GM18520 (cell line): Measurements from ENCODE around the gene TAGLN.

Source experiments
- ATAC-seq: cut with Tn5 transposase; IDR thresholded peaks from one replicate; pipeline ENCODE4 v1.9.1; 2021; ENCODE audit not compliant: unreplicated experiment

The TAGLN gene

GRCh38 chr11:117212697-117213355 lies 13.7 kb downstream of the TAGLN start:
- ATAC-seq = no peak

- ATAC-seq = no peak
These were observed 15.4 kb downstream of the TAGLN start for GRCh38 chr11:117214404-117215110.

GRCh38 chr11:117217141-117218084 lies 18.2 kb downstream of the TAGLN start:
- no peak for ATAC-seq

- no peak for ATAC-seq
These were observed 19.2 kb downstream of the TAGLN start for GRCh38 chr11:117218133-117218915.

GRCh38 chr11:117219001-117219400 lies 19.8 kb downstream of the TAGLN start:
- ATAC-seq = no peak

GRCh38 chr11:117219455-117219854 lies 20.3 kb downstream of the TAGLN start:
- ATAC-seq = no peak

GRCh38 chr11:117219995-117220394 lies 20.8 kb downstream of the TAGLN start:
- ATAC-seq = no peak

GRCh38 chr11:117220568-117220967 lies 21.4 kb downstream of the TAGLN start:
- no peak for ATAC-seq

GRCh38 chr11:117220999-117221774 lies 22.0 kb downstream of the TAGLN start:
- no peak for ATAC-seq

- ATAC-seq = no peak
These were observed 22.8 kb downstream of the TAGLN start for GRCh38 chr11:117221775-117222517.

- ATAC-seq = no peak
These were observed 24.0 kb downstream of the TAGLN start for GRCh38 chr11:117222991-117223740.

- ATAC-seq = no peak
These were observed 24.8 kb downstream of the TAGLN start for GRCh38 chr11:117223741-117224689.

GRCh38 chr11:117225553-117226170 lies 26.5 kb downstream of the TAGLN start:
- no peak for ATAC-seq

GRCh38 chr11:117226388-117227385 lies 27.5 kb downstream of the TAGLN start:
- no peak for ATAC-seq

GRCh38 chr11:117228091-117228490 lies 28.9 kb downstream of the TAGLN start:
- no peak for ATAC-seq

- ATAC-seq = no peak
These were observed 30.2 kb downstream of the TAGLN start for GRCh38 chr11:117229411-117229810.
